GM21576 (cell line): ENCODE data around the gene EFNA5.
A peak's percentile ranks its signal among the peaks of the same experiment; 100 is the strongest.

Experiments
- ATAC-seq: cut with Tn5 transposase; IDR thresholded peaks from one replicate; pipeline ENCODE4 v1.9.1; 2021; ENCODE audit warnings: mild to moderate bottlenecking, moderate library complexity; ENCODE audit not compliant: unreplicated experiment

Gene EFNA5

DNA sequence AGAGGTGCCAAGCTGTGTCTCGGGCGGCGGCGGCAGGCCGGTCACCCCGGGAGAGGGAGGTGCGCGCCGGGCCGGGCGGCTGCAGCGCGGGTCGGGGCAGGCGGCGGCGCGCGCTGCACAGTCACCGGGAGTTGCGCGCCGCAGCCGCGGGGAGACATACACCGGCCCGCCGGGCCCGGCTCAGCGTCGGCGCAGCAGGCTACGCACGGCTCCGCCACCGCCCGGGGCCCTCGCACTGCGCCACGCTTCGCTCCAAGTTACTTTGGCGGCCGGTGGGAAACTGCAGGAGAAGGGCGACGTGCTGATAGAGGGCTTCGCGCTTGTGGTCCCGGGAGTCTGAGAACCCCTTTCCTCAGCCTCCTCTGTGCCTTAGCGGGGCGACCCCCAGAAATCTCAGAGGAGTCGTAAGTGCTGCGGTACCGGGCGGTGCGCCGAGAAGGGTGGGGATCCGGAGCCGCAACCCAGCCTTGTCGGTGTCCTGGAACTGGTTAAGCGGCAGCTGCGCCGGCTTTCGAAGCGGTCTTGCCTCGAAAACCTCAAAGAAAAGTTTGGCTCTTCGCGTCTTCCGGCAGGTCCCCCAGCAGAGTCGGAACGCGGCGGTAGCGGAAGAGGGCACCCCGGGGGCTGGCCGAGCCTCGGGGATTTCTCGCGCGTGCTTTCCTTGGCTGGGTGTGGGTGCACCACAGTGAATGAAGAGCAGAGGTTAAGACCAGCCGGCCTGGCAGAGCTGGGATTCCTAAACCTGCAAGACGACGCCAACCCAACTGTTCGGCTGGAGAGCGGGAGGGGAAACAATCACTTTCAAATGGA is at the start of gene EFNA5:
Gene EFNA5 (minus strand): TSS at position 6 of the 810 bp plus-strand sequence.
- ATAC-seq, result peak; percentile 42

GRCh38 chr5:107719034-107719606 is 48.4 kb upstream of the EFNA5 start:
- ATAC-seq, result no peak

DNA sequence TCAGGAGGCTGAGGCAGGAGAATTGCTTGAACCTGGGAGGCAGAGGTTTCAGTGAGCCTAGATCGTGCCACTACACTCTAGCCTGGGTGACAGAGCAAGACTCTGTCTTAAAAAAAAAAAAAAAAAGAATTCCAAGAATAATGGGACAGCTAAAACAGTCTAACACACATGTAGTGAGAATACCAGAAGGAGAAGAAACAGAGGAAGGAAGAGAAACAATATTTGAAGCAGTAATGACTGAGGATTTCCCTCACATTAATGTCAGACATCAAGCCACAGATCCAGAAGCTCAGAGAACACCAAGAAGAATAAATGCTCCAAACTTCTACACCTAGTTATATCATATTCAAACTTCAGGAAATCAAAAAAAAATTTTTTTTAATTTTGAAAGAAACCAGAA is 47.1 kb upstream of the EFNA5 start:
- no peak for ATAC-seq

DNA sequence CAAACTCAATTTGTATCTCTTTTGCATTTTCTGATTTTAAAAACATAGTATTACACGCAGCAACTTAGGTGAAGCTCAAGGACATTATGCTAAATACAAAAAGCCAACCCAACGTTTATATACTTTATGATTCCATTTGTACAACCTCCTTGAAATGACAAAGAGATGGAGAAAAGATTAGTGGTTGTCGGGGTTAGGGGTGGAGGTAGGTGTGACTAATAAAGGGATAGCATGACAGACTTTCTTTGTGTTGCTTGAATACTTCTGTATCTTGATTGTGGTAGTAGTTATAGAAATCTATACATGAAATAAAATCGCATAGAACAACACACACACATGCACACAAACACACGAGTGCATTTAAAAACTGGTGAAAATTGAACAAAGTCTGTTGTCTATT is 42.5 kb upstream of the EFNA5 start:
- ATAC-seq, result no peak

DNA sequence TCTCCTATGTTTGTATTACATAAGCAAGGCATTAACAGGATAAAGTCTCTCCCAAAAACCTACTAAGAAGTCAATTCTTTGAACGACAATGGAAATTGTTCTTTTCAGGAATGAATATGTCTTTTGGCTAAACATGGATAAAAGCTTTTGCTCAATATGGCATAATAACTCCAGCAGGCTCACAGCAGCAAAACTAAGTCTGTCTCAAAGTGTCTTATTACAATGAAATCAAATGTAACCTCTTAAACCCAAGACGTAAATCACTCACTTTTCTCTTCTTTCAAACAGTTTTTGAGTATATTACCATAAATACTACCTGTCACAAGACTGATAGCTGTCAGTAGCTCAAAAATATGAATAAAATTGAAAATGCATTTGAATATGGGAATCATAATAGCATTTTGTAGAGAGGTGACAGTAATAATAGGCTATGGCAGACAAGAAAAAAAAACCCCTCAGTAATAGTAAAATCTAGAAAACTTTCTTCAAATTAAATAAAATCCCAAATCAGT is 41.7 kb upstream of the EFNA5 start:
- no peak for ATAC-seq

GRCh38 chr5:107705402-107706014 is 34.8 kb upstream of the EFNA5 start:
- ATAC-seq, result no peak

GRCh38 chr5:107704681-107705401 is 34.1 kb upstream of the EFNA5 start:
- ATAC-seq, result no peak

- no peak for ATAC-seq
Measured at GRCh38 chr5:107700481-107700880, 29.7 kb upstream of the EFNA5 start.

- ATAC-seq, result no peak
Measured at GRCh38 chr5:107699425-107699824, 28.7 kb upstream of the EFNA5 start.

GRCh38 chr5:107698286-107698685 is 27.5 kb upstream of the EFNA5 start:
- no peak for ATAC-seq

- no peak for ATAC-seq
Measured at GRCh38 chr5:107696498-107696897, 25.8 kb upstream of the EFNA5 start.

DNA sequence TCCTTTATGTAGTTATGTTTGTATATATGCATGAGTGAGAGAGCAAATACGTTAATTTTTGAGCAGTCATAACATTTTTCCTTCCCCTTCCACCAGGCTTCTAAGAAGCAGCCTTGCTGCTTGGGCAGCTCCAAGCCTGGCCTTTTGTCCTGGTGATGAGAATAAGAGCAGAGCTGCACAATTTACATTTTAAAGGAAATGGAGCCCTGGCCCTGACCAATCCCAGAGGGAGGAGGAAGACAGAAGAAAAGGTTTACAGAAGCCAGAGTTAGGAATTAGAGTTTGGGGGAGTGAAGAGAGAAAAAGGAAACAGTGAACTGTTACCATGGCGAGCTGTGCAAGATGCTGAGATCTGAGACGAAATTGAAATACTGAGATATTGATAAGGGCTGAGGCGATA is 25.3 kb upstream of the EFNA5 start:
- no peak for ATAC-seq

GRCh38 chr5:107687937-107688336 is 17.2 kb upstream of the EFNA5 start:
- ATAC-seq, result no peak

DNA sequence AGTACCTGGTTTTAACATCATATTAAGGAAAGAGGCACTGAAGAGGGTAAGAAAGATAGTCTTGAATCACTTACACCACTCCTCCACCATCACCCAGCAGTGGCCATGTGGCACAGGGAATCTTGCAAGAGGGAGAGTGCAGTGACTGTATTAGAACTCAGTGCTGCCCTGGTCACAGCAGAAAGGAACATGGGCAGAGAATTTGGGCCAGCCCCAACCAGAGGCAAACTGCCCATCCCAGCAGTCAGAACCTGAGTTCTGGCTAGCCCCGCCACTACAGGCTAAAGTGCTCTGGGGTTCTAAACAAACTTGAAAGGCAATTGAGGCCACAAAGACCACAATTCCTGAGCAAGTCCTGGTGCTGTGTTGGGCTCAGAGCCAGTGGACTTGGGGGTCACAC is 16.7 kb upstream of the EFNA5 start:
- ATAC-seq, result no peak

DNA sequence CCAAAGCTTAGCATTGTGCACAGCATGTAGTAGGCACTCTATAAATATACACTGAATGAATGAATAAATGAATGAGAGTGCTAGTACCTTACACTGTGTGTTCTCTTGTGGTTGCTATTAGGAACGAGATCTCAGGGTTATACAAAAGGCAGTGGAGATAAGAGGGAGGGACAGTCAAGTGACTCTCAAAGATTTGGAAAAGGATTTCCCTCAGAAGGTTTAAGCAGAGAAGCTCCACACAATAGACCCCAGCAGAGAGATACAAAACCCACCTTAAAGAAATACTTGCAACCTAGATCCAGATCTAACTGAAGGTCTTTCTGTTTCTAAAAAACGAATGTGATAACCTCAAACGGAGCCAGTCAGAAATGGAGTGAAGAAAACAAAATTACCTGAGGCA is 11.8 kb upstream of the EFNA5 start:
- ATAC-seq, result no peak

DNA sequence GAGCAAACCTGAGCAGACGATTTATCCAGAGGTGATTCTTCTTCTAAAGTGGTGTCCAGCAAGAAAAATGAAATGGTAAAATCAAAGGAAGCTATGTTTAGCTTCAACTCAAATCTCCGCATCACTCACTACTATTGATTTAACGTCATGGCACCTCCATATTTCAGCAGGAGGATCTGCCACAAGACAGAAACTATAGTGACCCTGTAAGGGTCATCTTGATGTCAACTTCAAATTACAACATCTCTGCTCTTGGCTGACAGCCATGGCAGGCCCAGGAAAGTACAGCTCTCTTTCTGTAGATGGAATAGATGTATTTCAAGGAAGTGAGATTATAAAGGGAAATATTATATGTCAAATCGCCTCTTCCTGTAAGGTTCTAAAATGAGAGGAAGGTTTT is 10.1 kb upstream of the EFNA5 start:
- no peak for ATAC-seq

DNA sequence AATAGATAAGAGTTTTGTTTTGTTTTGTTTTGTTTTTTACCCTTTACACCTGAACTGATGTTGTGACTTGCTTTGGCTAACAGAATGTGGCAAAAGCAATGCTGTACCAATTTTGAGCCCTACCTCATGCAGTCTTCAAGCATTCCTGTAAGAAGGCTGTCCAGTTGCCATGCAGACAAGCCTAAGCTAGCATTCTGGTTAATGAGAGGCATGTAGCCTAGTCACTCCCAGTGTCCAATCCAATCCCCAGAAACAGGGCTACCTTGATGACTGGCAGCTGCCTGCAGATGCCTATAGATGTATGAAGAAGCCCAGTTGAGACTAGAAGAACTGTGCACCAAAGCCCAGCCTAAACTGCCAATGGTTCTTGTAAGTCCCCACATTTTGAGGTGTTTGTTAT is 9.4 kb upstream of the EFNA5 start:
- ATAC-seq, result no peak

GRCh38 chr5:107676702-107677101 is 6.0 kb upstream of the EFNA5 start:
- ATAC-seq, result no peak

- ATAC-seq, result no peak
Measured at GRCh38 chr5:107675201-107675600, 4.5 kb upstream of the EFNA5 start.

- no peak for ATAC-seq
Measured at GRCh38 chr5:107674655-107675054, 3.9 kb upstream of the EFNA5 start.

DNA sequence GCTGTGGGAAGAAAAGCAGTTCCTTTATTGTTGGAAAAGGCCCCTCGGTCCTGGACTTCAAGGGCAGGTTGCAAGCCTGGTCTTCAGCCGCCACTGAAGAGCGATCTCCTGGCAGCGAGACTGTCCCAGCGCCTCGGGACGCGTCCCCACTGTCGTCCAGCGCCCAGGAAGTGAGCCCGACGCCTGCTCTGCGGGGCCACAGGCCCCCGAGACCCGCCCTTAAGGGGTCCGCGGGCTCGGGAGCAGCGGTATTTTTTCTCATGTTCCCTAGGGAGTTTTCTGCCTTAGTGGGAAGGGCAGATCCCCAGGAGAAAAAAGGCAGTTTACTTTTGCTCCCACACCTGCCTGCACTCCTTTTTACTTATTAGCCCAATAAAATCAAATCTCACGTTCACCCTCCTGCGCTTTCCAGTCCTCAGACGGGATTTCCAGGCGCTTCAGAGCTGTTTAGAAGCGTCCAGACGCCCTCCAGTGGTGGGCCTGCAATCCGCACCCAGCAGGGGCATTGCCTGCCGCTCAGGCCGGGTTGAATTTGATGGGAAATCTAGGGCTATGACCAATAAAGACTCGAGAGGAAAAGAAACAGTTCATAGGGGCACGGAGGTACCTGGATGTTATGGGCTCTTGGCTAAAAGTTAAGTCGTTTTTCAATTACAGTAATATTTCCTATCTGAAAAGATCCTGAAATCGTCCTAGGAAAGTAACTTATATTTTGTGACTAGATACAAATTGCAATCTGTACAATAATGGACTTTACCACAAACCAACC is 2.8 kb upstream of the EFNA5 start:
- ATAC-seq, result peak; percentile 82
